ENCODE data around the gene CDC20B.
"Not testable (repeated sequence)": the region's sequence is repeated elsewhere in the genome, so short reads cannot be mapped to it uniquely, and the experiment has no call there.

CDC20B gene

GRCh38 chr5:55104036-55104772, 68.8 kb downstream of the CDC20B start:
- no peak for DNase-seq

GRCh38 chr5:55102348-55102747, 70.6 kb downstream of the CDC20B start, which contains the start of gene GZMA:
GZMA (plus strand) TSS chr5:55102646; CDS start chr5:55102683, 37 bp downstream.
- DNase-seq: no peak

- DNase-seq: no peak
Observed at GRCh38 chr5:55101556-55102276, 71.3 kb downstream of the CDC20B start.

- DNase-seq: not testable (repeated sequence)
Observed at GRCh38 chr5:55101148-55101547, 71.8 kb downstream of the CDC20B start.

- no peak for DNase-seq
Observed at GRCh38 chr5:55096861-55097260, 76.1 kb downstream of the CDC20B start.

GRCh38 chr5:55096182-55096581, 76.8 kb downstream of the CDC20B start:
- no peak for DNase-seq

GRCh38 chr5:55091011-55091410, 82.0 kb downstream of the CDC20B start:
- DNase-seq: not testable (repeated sequence)

- not testable (repeated sequence) for DNase-seq
Observed at GRCh38 chr5:55089301-55089700, 83.7 kb downstream of the CDC20B start.

- DNase-seq: no peak
Observed at GRCh38 chr5:55081541-55081940, 91.4 kb downstream of the CDC20B start.

- no peak for DNase-seq
Observed at GRCh38 chr5:55073211-55073610, 99.8 kb downstream of the CDC20B start.

- DNase-seq: no peak
Observed at GRCh38 chr5:55072666-55073065, 100.3 kb downstream of the CDC20B start.

GRCh38 chr5:55071413-55071812, 101.6 kb downstream of the CDC20B start:
- DNase-seq: no peak

- DNase-seq: no peak
Observed at GRCh38 chr5:55070968-55071367, 102.0 kb downstream of the CDC20B start.

GRCh38 chr5:55066277-55066676, 106.7 kb downstream of the CDC20B start:
- no peak for DNase-seq

- no peak for DNase-seq
Observed at GRCh38 chr5:55064523-55064922, 108.5 kb downstream of the CDC20B start.

- DNase-seq: no peak
Observed at GRCh38 chr5:55063899-55064298, 109.1 kb downstream of the CDC20B start.

GRCh38 chr5:55063220-55063863, 109.6 kb downstream of the CDC20B start:
- DNase-seq: no peak

All from left hindlimb (tissue), 1 donor.